Measurements from ENCODE around the gene GRID2IP.
A peak's percentile ranks its signal among the peaks of the same experiment; 100 is the strongest.

GRID2IP gene

DNA sequence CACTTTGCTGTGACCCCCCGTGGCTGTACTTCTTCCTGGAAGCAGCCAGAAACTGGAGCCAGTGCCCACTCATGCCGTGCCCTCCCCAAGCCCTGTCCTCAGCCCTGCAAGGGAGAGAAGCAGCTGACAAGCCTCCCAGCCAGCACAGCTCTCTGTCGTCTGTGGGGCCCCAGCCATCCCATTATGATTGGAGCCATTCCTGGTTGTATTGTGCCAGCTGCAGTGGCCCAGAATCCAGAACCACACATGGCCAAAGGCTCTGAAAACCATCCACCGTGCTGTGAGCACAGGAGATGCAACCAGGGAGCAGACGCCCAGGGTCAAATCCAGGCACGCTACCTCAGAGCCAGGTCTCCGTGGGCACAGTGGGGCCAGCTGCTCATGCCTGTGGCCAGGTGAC, 18.7 kb downstream of the GRID2IP start:
- Histone ChIP-seq H3F3A (ENCODE audit: control insufficient read depth, insufficient read depth) (no peaks in the 10 kb centered on the region), H3K36me3 (ENCODE audit: control insufficient read depth, low read length) (no peaks in the 10 kb centered on the region), H3K9me3 (ENCODE audit: control insufficient read depth, insufficient read depth, low read length) (no peaks in the 10 kb centered on the region), H3K4me3 (ENCODE audit: low read length) (no peak overlapping the region), H3K27me3 (ENCODE audit: control insufficient read depth, low read length) (peaks cover 73% of the 10 kb centered on the region), H3K4me2 (ENCODE audit: low read length) (no peak overlapping the region), H3K4me1 (ENCODE audit: control insufficient read depth, low read length) (peaks cover 17% of the 10 kb centered on the region), H4K20me1 (ENCODE audit: control insufficient read depth, insufficient read depth, low read depth, low read length) (0 out of 2 replicates have a peak, but pooled peaks cover 9% of the 10 kb centered on the region), H3K9me2 (replicated peaks; ENCODE audit: control insufficient read depth, low read length) (no peaks in the 10 kb centered on the region), H3K27ac (ENCODE audit: low read depth, low read length) (no peak overlapping the region), H3K79me2 (ENCODE audit: control insufficient read depth, low read length) (no peaks in the 10 kb centered on the region)
- TF ChIP-seq, protein P1, sequence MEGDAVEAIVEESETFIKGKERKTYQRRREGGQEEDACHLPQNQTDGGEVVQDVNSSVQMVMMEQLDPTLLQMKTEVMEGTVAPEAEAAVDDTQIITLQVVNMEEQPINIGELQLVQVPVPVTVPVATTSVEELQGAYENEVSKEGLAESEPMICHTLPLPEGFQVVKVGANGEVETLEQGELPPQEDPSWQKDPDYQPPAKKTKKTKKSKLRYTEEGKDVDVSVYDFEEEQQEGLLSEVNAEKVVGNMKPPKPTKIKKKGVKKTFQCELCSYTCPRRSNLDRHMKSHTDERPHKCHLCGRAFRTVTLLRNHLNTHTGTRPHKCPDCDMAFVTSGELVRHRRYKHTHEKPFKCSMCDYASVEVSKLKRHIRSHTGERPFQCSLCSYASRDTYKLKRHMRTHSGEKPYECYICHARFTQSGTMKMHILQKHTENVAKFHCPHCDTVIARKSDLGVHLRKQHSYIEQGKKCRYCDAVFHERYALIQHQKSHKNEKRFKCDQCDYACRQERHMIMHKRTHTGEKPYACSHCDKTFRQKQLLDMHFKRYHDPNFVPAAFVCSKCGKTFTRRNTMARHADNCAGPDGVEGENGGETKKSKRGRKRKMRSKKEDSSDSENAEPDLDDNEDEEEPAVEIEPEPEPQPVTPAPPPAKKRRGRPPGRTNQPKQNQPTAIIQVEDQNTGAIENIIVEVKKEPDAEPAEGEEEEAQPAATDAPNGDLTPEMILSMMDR (IDR thresholded peaks at IDR 0.05; ENCODE audit: low read depth, low read length, poor library complexity, severe bottlenecking) = no peak
- no peak for TF ChIP-seq EZH2phosphoT487 (IDR thresholded peaks at IDR 0.05; ENCODE audit: borderline replicate concordance, low read length)

DNA sequence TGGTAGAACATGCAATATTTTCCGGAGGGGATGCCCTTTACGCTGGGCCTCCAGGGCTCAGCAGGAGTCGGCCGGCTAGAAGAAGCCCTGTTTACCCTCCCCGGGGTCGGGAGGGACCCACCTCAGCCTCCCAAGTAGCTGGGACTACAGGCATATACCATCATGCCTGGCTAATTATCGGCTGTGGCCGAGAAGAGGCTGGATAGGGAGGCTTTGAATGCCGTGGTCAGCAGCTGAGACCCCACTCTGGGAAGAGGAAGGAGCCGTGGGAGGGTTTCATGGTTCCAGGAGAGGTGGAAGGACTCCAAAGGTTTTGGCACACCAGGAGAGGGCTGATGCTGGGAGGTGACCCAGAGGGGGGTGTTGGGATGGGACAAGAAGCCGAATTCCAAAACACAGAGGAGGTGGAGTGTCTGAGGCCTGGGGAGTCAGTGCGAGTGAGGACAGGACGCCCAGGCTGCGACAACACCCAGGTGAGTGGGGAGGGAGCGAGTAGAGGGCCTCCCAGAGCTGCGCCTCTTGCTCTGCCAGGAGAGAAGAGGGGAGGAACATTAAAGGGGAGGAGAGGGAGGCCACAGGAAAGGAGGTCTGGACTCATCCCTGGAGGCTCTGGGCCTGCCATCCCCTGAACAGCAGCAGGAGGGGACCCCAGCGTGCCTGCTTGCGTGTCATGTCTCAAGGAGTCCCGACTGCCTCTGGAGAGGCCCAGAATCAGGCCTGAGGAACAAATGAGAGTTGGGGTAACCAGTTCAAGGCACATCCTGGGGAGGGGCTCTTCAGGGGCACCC, 19.6 kb downstream of the GRID2IP start:
- Histone ChIP-seq H3K36me3 (ENCODE audit: control insufficient read depth, low read length) (no peaks in the 10 kb centered on the region), H3K9me2 (replicated peaks; ENCODE audit: control insufficient read depth, low read length) (no peaks in the 10 kb centered on the region), H3K79me2 (ENCODE audit: control insufficient read depth, low read length) (no peaks in the 10 kb centered on the region), H3K4me3 (ENCODE audit: low read length) (peak overlapping the region; percentile 79), H4K20me1 (ENCODE audit: control insufficient read depth, insufficient read depth, low read depth, low read length) (0 out of 2 replicates have a peak, but pooled peaks cover 9% of the 10 kb centered on the region), H3K9me3 (ENCODE audit: control insufficient read depth, insufficient read depth, low read length) (no peaks in the 10 kb centered on the region), H3K27ac (ENCODE audit: low read depth, low read length) (no peak overlapping the region), H3F3A (ENCODE audit: control insufficient read depth, insufficient read depth) (no peaks in the 10 kb centered on the region), H3K4me1 (ENCODE audit: control insufficient read depth, low read length) (peaks cover 17% of the 10 kb centered on the region), H3K4me2 (ENCODE audit: low read length) (peak overlapping the region; percentile 97), H3K27me3 (ENCODE audit: control insufficient read depth, low read length) (peaks cover 78% of the 10 kb centered on the region)
- TF ChIP-seq EZH2phosphoT487 (IDR thresholded peaks at IDR 0.05; ENCODE audit: borderline replicate concordance, low read length) = no peak
- TF ChIP-seq, protein P1 (IDR thresholded peaks at IDR 0.05; ENCODE audit: low read depth, low read length, poor library complexity, severe bottlenecking) = no peak

DNA sequence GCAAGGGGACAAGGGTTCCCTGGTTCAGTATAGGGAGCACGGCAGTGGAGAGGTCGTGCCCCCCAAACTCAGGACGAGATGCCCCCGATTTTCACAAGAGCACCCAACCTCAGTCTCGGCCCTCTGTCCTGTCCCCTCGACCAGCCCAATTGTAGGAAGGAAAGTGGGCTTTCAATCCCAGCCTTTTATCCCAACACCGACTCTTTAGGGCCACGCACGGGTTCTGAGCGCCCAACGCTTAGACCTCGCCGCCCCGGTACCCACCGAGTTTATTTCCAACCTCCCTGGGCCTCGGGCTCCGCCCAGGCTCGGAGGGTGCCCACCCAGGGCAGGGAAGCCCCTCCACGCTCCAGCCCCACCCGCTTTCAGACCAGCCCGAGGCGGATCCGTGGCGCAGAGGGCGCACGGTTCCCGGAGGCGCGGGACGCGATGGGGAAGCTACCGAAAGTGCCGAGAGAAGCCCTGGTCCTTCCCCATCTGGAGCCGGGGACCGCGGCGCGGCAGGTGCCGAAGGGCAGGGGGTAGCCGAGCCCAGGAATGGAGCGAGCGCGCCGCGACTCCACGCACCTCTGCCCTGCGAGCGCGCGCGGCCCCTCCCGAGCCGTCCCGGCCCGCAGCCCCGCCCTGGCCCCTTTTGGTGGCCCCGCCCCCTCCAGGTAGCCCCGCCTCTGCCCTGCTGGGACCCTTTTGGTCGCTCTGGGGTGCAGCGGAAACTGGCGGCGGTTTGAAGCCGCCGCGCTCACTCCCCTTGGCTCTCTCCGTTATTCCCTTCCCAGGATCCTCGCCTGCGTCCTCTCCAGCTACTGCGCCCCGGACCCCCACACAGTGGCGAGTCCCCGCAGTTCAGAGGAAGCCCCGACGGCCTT, 20.4 kb downstream of the GRID2IP start:
- Histone ChIP-seq H3K9me2 (replicated peaks; ENCODE audit: control insufficient read depth, low read length) (no peaks in the 10 kb centered on the region), H3K4me2 (ENCODE audit: low read length) (peak overlapping the region; percentile 97), H3K36me3 (ENCODE audit: control insufficient read depth, low read length) (no peaks in the 10 kb centered on the region), H3K4me3 (ENCODE audit: low read length) (peak overlapping the region; percentile 79), H3K9me3 (ENCODE audit: control insufficient read depth, insufficient read depth, low read length) (no peaks in the 10 kb centered on the region), H3K79me2 (ENCODE audit: control insufficient read depth, low read length) (no peaks in the 10 kb centered on the region), H3F3A (ENCODE audit: control insufficient read depth, insufficient read depth) (no peaks in the 10 kb centered on the region), H3K27ac (ENCODE audit: low read depth, low read length) (no peak overlapping the region), H3K4me1 (ENCODE audit: control insufficient read depth, low read length) (peaks cover 17% of the 10 kb centered on the region), H4K20me1 (ENCODE audit: control insufficient read depth, insufficient read depth, low read depth, low read length) (0 out of 2 replicates have a peak, but pooled peaks cover 9% of the 10 kb centered on the region), H3K27me3 (ENCODE audit: control insufficient read depth, low read length) (peaks cover 75% of the 10 kb centered on the region)
- TF ChIP-seq EZH2phosphoT487 (IDR thresholded peaks at IDR 0.05; ENCODE audit: borderline replicate concordance, low read length) = no peak
